NCI-H526 (cell line): Measurements from ENCODE around the gene FAM184B.
A peak's percentile ranks its signal among the peaks of the same experiment; 100 is the strongest.

ENCODE experiments used
- DNase-seq, 2 experiments: peaks; one replicate each; lab custom pipeline; 2025; lab: John Stamatoyannopoulos, UW

FAM184B gene

DNA sequence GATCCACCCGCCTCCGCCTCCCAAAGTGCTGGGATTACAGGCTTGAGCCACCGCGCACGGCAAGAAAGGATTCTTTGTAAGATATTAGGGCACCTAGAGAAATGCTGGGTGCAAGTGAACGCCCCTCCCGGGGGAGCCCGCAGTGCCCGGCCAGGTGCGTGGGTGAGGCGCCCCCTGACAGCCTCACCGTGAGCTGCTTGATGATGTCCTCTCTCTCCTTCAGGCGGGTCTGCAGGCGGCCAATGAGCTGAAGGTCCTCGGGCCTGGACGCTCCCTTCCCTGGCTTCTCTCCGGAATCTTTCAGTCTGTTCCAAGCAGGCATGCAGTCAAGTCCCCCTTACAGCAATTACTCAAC lies 145.1 kb downstream of the FAM184B start:
- no peak for DNase-seq

DNA sequence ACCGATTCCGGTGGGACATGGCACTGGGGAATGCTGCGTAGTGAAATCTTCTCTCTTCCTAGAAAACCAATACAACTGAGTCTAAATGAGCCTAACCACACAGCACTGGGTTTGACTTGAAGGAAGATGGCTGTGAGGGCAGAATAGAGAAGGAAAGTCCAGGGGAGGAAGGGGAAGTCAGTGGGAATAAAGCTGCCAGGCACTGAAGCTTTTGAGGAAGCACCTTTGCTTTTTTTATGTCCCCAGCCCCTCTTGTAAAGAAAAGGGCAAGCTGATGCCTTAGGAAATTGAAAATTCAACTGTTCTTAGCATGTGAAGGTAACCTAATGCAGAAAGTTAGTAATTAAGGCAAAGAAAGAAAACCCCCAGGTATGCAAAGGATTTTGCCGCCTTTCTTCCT lies 146.4 kb downstream of the FAM184B start:
- DNase-seq: no peak

DNA sequence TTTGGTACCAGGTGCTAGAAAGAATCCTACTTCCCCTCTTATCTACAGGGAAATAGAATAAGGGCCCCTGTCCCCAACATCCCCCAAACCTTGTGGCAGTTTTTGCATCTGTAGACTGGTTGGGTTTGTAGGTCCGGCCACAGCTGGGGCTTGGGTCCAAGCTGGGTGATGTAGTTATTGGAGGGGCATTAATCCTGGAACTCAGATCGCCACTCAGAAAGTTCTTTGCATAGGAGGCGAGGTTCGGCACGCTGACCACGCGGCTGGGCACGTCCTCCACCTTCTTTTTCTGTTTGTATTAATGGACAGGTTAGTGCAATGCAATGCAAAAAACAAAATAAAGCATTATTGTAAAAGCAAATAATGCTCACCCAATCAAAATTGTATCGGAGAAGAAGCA lies 147.8 kb downstream of the FAM184B start:
- no peak for DNase-seq

DNA sequence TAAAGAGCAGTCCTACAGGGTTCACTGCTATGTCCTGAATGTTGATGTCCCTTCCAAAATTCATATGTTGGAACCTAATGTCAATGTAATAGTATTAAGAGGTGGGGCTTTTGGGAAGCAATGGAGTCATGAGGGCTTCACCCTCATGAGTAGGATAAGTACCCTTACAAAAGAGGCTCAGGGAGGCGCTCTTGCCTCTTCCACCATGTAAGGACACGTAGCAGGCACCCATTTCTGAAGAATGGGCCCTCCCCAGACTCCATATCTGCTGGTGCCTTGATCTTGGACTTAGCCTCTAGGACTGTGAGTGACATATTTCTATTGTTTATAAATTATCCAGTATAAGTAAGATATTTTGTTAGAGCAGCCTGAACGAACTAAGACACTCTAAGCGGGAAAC lies 151.2 kb downstream of the FAM184B start:
- DNase-seq: no peak

DNA sequence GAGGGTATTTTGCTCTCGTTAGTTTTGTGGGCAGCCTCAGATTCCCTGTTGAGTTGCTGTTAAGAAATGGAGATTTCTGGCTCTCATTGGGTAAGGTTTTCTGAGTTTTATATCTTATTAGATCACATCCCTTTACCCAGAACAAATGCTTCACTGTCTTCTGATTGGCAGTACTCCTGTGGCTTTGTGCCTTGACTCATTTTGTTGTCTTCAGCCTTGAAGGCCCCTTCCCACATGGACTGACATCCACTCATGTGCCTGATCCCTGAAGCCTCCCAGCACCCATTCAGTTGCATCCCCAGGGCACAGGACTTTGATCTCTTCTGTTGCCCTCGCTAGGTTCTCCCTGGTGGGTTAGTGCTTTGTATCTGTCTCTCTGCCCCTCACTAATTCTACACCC lies 156.6 kb downstream of the FAM184B start:
- no peak for DNase-seq

DNA sequence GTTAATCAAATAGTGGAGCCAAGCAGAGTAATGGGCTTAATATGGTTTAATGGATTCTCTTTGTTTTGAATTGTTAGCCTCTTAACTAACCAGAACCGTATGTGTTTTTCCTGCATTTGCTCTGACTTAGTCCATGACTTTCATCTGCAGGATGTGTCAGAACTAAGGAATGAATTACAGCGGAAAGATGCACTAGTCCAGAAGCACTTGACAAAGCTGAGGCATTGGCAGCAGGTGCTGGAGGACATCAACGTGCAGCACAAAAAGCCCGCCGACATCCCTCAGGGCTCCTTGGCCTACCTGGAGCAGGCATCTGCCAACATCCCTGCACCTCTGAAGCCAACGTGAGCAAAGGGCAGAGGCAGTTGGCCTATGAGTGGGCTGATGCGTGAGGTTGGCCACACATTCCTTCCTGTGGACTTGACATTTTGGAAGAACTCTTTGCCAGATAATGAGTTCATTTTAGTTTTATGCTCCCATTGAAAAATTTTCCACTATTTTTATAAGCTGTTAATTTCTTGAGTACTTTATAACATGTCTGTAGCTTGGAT lies 157.9 kb downstream of the FAM184B start:
- no peak for DNase-seq

DNA sequence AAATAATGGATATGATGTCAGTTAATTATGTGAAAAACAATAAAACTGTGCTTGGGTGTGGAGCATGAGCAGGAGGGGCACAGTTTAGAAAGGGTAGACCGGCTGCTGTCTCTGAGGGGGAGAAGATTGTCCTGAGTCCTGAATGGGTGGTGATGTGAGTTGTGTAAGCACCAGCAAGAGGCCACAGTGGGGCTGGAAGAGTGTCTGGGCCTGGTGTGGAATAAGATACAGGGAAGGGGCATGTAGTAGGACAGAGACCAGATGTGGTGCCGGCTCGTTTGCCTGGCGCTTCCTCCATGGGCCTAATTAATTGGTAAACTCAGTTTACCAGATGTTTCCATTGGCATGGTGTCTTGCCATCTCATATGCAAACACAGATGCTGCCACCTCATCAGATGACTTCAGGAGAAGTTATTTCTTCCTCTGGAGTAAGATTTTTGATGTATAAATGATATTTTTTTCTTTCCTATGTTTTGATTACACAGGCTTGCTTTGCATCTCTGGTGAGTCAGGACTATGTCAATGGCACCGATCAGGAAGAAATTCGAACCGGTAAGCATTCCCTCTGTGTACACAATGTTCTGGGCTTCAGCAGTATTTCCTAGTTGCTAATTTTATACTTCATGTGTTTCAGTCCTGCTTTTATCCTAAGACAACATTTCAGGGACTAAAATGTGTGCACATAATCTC lies 161.9 kb downstream of the FAM184B start:
- DNase-seq: no peak

DNA sequence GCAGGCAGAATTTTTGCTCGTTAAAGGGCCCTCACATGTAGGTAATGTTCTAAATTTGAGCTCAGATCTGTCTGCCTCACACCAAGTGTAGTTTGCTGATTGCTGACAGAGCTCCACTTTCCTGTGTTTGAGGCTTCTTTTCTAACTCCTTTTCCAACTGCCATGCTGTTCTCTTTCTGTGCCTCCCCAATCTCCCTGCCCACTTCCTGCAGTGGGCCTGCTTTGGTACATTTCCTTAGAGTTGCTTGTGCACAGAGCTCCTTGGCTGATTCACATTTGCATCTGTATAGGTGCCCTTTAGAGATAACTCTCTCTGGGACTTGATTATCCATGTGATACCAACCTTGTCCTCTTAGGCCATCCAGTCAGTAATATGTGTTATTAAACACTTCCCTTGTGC lies 162.5 kb downstream of the FAM184B start:
- DNase-seq: no peak

DNA sequence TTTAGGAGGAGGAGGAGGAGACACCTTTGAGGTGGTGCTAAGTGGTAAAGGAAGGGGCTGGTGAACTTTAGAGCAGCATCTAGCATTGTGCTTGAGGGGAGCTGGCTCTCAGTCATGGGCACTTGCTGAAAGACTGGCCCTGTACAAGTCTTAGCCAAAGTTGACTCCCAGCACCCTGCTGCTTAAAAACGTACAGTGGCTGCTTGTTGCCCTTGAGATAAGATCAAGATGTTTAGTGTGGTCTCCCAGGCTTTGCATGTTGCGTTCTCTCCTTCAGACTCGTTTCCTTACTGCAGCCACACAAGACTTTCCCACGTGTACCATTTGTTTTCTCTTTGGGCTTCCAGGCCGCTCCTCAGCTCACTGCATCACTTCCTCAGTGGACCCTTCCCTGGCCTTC lies 165.1 kb downstream of the FAM184B start:
- DNase-seq: no peak

DNA sequence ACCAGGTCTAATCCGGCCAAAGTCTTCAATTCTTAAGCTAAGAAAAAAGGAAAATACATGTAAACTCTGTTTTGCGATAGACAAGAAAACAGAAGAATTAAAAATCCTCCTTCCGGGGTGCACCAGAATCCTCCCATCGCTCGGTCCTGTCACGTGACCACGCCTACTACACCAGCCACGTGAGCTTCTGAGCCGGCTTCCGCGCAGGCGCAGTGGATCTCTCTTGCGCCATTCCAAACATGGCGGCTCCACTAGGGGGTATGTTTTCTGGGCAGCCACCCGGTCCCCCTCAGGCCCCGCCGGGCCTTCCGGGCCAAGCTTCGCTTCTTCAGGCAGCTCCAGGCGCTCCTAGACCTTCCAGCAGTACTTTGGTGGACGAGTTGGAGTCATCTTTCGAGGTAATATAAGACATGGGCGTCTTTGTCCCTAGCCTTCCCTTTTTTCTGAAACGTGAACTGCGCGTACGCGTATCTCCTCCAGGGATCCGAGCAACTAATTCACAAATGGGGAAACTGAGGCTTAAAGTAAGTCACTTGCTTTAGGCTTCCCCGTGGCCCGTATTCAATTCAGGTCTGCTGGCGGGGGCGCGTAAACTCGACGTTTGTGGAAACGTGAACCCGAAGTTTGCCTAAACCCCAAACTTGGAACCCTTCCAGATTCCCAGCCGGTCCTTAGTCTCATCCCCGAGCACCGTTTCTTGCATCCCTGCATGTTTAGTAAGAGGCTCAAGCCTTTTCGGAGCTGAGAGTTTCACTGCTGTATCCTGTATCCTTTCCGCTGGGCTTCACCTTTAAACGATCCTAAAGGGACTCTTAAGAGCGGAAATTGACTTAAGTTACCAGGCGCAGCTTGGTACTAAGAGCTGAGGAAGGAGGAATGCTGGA lies 166.8 kb downstream of the FAM184B start, which contains the start of gene MED28:
Gene MED28 (plus strand): TSS at position 226 of the 884 bp plus-strand sequence. CDS start 14 bp downstream, at position 240.
- DNase-seq: peak; percentile 87 to 97

DNA sequence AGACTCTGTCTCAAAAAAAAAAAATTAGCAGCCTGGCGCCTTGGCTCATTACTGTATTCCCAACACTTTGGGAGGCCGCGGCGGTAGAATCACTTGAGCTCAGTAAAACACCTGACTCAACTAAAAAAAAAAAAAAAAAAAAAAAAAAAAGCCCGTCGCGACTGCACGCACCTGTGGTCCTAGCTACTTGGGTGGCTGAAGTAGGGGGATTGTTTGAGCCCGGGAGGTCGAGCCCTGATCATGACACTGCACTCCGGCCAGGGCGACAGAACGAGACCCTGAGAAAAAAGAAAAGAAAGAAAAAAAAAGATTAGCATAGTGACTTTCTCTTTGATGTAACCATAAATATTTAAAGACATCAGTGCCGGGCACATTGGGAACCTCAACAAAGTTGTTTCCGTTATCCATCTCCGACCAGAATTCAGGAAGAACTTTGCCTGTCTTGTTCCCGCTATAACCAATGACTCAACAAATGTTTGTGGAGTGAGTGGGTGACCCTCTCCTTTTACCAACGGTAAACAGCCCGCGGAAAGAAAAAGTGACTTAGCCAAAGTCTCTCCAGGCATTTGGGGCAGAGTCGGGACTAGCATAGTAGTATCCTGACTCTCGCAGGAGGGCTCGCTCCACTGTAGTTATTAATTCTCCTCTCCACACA lies 167.5 kb downstream of the FAM184B start:
- DNase-seq: peak in 1 of 2 experiments; percentile 23

DNA sequence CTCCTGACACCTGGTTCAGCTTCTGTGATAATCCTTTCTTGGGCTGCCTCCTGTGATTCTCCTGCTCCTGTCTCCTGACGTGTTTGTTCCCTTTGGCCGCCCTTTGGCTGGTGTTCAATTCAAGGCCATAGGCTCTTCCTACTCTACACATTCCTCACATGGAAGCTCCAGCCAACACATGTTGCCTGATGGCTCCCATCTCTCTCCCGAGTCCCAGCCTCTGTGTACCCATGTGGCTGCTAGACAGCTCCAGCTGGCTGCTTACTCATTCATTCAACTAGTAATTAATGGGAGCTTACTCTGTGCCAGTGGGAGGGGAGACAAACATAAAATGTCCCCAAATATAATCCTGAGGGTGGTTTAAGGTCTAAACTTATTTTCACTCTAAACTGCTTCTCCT lies 176.2 kb downstream of the FAM184B start:
- no peak for DNase-seq

DNA sequence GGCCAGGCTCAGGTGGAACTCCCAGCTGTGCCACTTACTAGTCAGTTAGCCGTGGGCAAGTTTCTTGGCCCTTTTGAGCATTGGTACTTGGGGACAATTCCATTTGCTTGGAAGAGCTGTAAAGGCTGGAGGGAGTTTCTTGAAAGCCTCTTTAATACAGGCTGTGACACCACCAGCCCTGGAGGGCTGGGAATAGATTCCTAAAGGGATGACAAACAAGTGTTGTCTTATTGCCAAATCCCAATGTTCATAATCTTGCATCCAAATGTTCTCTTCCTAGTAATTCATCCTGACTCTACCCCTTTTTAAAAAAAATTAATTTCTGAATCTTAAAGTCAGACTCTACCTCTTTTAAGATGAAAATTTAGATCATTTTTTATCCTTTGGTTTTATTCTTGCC lies 181.6 kb downstream of the FAM184B start:
- no peak for DNase-seq

DNA sequence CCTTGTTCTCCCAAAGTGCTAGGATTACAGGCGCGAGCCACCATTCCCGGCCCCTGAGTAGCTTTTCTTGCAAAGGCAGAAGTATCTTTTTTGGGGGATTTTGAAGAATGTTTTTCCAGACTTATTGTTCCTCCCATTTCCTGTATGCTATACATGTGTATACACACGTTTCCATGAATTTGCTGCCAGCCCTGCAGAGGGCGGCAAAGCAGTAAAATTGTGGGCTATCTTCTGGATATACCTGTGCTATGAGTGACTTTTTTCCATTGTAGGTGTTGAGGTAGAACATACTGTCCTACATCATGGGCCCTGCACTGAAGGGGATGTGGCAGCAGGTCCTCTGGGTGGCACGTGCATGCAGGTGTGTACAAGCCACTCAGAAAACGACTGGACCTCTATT lies 183.9 kb downstream of the FAM184B start:
- DNase-seq: peak in 1 of 2 experiments; percentile 54

DNA sequence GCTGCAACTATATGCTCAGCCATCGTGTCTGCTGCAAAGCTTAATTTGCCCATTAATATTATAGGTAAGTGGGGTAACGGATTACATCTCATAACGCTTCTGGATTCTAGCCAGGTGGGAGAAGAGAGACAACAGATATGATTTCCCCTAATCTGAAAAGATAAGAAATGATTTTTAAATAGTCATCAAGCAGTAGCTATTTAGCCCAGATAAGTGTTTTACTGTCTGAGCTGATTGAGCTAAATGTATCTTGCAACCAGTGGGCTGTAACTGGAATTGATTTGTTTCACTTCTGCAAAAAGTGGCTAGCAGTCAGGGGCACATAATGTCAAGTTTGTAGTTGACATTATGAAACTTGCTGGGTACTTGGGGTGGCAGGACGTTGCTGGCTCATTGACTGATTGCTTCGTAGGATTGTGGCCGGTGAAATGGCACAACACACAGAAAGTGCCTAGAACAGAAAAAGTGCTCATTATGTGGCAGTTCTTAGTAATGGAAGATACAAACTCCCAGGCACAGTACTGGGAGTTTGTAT lies 185.9 kb downstream of the FAM184B start:
- no peak for DNase-seq

DNA sequence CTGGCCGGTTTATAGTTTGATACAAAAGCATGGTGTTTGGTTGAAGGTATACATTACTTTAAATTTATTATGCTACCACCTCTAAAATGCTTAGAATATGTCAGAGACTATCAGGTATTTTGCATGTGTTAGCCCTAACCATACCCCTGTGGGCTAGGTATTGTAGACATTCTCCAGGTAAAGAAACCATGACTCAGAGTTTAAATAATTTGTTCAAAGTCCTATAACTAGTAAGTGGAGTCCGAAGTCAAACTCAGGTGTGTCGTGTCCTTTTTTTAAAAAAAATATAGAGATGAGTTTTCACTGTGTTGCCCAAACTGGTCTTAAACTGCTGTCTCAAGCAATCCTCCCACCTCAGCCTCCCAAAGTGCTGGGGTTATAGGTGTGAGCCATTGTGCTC lies 192.1 kb downstream of the FAM184B start:
- DNase-seq: no peak

DNA sequence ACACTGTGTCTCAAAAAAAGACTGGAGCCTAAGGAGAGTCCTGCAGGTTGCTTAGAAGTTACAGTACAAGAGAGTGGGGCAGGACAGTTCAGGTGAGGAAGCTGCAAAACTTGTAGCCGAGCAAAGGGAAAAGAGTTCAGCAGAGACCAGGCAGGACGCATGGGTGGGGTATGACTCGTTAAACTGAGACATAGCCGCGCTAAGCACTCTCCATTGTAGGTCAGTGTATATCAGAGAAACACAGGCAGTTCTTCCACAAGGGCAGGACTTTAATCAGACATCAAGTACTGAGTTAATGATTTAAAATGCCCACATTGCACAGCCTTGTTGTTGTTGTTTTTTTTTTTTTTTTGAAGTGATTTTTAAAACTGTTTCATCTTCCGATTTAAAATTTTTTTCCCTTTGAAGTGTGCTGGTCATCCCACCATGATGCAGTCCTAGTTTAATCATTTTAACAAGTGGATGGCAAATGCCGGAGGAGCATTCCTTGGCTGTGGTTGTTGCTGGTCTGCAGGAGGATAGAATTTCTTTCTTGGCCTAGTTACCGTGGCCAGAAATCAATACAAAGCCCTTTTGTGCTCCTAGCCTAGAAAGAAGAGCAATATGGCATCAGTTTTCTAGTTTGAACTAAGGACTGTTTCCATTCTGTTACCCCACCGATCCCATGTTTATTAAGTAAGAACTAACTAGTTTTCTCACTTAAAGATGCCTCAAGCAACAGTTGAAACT lies 194.2 kb downstream of the FAM184B start:
- DNase-seq: no peak

DNA sequence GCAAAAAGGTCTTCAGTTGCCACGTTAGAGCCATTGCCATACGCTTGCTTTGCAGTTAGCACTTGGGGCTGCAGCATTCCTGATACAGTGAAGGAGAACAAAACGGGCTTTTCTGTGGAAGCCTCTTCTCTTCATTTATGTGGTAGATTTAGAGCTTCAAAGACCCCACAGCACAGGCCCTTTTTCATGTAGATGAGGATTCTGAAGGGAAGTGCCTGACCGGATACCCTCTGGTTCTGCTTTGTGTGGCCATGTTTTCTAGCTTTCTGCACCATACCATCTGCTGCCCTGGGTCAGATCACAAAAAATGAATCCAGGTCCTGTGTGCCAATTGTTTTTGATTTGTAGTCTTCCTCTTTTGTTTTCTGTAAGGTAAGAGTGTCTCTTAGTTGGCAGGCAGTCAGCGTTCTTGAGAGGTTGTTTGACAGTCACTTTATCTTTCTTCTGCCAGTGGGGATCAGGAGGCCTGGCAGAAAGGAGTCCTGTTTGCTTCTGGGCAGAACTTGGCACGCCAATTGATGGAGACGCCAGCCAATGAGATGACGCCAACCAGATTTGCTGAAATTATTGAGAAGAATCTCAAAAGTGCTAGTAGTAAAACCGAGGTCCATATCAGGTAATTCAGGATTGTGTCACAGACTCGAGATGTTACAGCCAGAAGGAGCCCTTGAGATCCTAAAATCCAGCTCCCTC lies 196.8 kb downstream of the FAM184B start:
- no peak for DNase-seq

DNA sequence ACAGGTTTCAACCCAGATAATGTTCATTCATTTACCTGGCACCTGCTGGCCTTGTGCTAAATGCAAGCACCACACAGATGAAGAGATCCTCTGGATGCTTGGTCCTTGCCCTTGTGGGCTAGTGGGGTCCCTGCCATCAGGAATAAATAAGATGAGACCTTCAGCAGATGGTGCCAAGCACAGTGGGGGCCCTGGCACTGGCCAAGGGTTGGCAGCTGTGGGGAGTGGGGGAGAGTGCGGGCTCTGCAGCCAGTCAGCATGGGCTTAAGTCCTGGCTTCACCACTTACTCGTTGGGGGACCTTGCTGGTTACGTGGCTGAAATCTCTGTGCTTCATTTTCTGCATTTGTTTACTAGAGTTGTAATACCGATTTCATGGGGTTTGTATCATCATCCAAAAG lies 197.5 kb downstream of the FAM184B start:
- no peak for DNase-seq

DNA sequence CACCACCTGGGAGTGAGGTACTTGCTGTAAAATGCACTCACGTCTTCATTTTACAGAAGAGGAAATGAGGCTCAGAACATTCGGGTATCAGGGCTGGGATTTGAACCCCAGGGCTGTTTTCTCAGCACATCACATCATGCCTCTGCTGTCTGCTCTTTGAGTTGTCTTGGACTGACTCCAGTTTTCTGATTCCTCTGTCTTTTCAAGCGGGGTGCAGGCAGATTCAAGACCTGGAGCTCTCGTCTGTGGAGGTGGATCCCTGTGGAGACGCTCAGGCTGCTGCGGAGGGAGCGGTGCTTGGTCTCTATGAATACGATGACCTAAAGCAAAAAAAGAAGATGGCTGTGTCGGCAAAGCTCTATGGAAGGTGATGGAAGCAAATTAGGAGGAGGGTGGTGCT lies 198.1 kb downstream of the FAM184B start:
- DNase-seq: no peak

DNA sequence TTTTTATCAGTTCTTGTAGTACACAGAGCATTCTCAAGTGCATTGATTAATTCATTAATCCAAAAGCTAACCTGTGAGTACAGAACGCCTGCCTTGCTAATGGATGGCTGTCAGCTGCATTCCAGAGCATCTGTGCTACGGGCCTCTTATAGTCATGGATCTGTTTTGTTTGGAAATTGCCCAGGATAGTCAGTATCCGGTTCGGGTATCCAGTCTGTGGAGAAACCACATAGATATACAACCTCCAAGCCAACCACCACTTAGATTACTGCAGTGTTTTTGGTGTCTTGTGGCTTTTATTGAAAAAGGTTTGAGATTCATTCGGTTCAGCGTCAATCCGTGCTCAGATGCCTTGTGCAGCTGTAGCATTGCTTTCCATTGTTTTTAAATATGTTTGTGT lies 200.5 kb downstream of the FAM184B start:
- no peak for DNase-seq
